Hindlimb muscle (tissue), 1 donor: ENCODE results near the gene SPINDOC. TPM values are rescaled to one million over a fixed set of nuclear protein-coding genes. Genes with fewer than 3 reads are reported as not detected.
"Not testable (repeated sequence)": the region's sequence is repeated elsewhere in the genome, so short reads cannot be mapped to it uniquely, and the experiment has no call there.

Source experiments
- DNase-seq: peaks from one replicate; pipeline ENCODE4 v3.0.0-alpha.2; 2013
- polyA plus RNA-seq: library from polyadenylated mRNA; unstranded; fragments of 120-200 nt; gene quantifications from one replicate; pipeline ENCODE4 v1.2.1, GENCODE V29; 2013; ENCODE audit not compliant: insufficient read length

SPINDOC gene
- polyA plus RNA-seq, 1 donor = 21.3 TPM

DNA sequence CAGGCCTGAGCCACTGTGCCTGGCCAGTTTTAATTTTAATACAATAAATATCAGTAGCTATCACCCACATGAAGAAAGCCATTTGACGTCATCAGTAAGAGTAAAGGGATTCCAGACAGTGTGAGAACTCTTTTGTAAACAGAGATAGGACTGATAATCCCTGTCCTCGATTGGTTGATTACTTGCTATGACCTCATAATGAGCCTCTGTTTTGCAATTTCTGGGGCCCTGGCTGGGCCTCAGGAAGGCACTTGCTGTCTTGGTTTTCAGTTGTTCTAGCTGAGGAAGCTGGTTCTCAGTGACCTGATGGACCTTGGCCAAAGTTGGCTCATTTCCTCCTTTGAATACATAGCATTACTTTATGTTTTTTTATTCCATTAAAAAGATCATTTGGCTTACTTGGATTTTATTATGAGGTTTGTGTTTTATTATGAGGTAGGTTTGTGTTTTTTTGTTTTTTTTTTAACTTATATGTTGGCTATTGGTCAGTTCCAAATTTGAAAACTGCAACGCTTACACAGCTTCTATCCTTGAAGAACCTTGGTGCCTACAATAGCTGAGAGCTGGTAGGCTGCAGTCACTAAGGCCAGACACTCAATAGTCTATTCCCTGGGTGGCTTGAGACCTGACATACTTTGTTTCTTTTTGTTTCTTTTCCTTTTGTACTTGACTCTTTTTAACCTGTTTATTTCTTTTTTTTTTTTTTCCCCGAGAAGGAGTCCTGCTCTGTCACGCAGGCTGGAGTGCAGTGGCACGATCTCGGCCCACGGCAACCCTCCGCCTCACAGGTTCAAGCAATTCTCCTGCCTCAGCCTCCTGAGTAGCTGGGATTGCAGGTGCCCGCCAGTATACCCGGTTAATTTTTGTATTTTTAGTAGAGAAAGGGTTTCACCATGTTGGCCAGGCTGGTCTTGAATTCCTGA, 45.6 kb downstream of the SPINDOC start:
- DNase-seq = no peak

DNA sequence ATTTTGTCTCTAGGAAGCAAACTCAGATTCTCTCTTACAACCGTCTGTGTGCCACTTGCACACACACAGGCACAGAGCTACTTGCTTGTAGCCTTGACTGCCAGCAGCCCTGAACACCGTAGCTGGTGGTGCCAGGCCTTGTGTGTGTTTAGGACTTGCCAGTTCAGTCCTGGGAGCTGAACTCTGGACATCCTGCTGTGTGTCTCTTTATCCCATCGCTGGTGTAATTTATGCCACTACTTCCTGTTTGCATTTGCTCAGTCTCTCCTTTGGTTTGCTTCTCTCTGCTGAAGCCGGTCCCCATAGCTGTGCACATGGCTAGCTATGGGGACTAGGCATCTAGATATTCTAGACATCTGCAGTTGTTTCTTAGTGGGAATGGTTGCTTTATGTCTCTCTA, 49.7 kb downstream of the SPINDOC start:
- DNase-seq = no peak

DNA sequence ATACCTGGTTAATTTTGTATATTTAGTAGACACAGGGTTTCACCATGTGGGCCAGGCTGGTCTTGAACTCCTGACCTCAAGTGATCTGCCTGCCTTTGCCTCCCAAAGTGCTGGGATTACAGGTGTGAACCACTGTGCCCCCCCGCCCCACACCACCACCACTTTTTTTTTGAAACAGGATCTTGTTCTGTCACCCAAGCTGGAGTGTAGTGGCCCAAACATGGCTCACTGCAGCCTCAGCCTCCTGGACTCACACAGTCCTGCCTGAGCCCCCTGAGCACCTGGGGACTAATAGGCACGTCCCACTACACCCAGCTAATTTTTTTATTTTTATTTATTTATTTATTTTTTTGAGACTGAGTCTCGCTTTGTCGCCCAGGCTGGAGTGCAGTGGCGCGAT, 50.4 kb downstream of the SPINDOC start:
- not testable (repeated sequence) for DNase-seq

DNA sequence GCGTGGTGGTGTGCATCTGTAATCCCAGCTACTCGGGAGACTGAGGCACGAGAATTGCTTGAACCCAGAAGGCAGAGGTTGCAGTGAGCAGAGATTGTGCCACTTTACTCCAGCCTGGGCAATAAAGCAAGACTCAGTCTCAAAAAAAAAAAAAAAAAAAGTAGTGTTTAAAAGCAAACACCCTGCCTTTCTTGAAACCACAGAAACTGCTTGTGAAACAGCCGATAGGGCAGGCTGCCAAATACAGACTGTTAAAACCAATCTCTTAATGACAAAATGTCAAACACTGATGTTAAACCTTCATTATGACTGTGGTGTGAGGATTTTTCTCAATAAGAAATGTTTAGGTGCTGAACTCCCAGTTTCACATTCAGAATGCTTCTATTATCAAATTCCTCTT, 53.0 kb downstream of the SPINDOC start:
- DNase-seq = no peak

DNA sequence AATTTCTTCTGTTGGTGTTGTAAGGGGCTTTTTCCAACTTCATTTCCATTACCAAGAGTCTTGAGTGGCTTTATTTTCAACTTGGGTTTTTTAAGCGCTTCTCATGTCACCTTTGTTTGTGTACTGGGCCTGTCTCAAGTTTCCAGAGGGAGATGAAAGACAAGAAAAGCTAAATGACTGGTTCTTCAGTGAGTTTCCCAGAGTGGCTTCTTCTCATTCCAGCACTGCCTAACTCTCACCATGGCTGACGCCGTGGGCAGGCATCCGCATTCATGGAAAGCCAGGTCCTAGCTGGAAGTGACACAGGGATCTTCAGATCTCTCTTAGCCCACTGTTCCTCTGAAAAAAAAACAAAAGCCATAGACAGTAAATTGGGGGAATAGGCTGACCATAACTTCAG, 54.3 kb downstream of the SPINDOC start:
- no peak for DNase-seq

DNA sequence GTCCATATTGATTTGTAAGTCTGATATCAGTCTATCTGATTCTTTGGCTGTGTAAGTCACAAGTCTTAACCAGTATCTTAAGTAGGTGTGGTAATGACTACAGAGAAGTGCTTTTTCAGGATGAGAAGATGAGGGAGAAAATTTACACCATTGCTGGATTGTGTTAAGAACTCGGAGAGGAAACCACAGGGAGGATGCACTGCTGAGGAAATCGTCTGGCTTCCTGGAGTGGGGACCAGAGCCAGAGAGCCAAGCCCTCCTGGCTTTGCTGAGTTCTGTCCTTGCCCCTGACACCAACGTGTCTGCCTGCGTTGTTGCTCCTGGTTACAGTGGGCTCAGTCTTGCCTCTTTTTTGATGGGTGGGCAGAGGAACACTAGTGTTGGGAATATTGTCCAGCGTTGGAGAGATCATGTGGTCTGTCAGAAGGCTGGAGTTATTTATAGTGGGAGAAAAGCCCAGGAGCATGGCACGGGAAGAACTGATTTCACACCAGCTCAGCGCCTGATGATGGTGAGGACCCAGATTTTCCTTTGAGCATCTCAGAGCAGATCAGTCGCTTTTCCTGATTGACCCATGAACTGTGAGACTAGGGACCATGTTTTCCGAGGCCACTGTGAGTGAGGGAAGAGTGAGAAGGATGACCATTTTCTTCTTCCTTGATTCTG, 55.3 kb downstream of the SPINDOC start:
- no peak for DNase-seq

DNA sequence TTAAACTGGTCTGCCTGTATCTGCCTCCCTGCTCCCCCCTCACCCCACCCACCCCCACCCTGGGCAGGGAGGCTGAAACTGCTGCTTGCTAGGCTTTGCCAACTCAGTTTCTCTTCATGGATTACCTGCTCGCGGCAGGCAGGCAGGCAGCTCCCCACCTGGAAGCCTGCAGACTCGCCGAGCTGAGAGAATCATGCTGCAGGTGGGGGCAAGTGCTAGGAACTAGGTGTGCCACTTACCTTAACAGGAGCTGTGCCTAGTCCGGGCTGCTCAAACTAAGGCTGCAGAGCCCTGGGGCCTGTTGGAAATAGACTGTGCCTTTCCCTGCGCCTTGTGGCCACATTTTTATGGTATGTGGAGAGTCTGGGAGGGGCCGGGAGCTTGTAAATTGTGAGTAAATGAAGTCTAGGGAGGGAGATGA, 55.9 kb downstream of the SPINDOC start:
- DNase-seq = no peak

DNA sequence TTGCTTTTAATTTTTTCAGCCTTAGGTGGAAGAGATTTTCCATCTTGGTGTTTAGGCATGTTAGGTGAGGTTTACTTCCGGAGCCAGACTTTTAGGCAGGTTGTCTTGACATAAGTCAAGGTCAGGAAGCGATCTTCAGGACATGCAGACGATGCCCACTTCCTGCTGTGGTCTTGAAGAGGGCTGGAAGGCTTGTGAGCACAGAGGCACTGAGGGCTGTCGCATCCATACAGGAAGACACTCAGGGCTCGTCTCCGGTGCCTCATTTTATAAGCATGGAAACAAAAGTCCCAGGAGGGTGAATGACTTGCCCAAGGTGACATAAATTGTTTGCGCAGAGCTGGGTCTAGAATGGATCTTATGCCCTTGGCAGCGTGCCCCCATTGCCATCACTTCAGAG, 56.4 kb downstream of the SPINDOC start:
- DNase-seq = no peak

DNA sequence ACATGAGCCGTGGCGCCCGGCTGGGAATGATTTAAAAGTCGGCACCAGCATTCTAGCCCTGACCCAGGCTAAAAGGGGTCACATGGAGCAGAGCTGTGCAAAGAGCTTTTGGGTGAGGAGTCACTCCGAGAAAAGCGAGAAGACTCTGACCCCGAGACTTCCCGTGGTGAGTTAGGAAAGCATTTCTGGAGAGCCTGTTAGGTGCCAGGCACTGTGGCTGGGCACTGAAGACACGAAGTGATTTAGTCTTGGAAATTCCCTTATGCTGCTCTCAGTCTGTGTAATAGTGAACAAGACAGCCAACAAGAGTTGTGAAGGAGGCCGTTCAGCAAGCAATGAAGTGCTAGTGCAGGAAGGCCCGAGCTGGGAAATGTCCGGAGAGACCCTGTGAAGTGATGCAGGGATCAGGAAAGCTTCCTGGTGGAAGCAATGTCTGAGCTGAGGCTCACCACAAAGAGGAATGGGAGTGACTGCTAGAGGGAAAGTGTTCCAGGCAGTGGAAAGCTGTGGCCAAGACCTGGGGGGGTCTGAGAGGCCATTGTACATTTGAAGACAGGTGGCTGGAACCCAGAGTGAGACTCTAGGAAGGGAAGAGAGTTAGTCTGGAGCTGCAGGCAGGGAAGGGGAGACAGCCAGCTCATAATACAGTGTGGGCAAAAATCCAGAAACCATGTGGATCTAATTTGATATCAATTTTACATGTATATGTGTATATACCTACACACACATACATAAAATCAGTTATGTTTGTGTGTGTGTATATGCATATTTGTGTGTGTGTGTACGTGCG, 57.3 kb downstream of the SPINDOC start:
- no peak for DNase-seq

DNA sequence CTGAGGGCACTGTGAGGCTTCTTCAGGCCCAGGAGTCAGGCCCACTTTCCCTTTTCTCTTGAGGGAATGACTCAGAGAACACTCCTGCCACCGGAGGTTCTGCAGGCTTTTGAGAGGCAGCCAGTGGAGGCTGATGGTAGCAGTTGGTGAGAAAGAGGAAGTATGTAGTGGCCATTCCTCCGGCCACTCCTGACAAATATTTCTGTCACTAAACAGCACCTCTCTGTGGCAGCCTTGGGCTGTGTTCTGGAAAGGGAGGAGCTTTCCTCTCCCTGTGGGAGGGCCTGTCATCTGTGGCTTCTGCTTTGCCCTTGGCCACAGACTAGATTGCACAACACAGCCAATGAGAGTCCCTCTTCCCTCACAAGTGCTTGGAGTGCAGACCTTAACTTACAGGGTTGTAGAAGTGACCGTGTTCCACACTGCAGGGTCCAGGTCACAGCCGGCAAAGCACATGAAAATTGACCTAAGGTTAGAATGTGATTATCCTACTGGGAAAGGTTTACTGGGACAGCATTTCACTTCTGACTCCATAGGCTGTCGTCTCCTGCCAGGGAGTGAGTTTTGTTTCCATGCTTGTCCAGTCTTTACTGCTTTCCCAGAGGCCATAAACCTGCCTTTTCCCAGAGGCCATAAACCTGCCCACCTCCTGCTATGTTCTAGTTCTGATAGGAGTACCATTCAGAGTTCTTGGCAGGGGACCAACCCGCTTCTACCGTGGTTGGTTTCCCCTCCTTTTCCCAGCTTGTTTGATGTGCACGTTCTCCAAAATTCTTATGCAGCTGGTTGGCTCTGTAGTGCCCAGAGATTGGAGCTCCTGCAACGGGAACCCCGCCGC, 58.9 kb downstream of the SPINDOC start:
- DNase-seq = peak; percentile 72

DNA sequence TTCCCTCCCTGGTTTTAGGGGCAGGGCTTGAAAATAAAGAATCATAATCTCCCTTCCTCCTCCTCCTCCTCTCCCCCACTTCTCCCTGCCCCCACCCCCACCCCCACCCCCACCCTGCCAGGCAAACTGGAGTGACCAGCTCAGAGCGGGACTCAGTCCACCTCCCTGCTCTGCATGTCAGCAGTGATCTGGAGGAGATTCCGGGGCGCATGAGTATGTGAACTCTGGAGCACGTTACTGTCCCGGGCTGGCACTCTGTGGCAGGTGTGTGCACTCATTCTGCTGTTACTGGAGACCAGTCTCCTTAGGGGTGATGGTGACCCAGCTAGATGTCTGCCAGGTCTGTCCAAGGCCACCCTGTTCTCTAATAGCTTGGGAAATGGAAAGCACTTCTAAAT, 59.5 kb downstream of the SPINDOC start:
- no peak for DNase-seq

DNA sequence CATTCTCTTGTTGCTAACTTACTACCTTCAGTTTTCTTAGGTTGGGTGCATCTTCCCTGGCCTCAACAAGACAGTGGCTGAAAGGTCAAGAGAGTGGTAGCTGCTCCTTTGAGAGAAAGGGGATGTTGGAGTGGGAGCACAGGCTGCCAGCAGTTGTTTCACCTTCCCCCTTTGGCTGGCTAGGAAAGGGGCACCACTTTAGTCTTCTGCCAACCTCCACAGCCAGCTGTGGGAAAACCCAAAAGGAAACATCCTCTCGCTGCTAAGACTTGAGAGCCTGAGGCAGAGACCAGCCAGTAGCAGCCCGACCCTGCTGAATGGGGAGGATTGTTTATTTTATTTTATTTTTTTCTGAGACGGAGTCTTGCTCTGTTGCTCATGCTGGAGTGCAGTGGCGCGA, 60.1 kb downstream of the SPINDOC start:
- DNase-seq = no peak

DNA sequence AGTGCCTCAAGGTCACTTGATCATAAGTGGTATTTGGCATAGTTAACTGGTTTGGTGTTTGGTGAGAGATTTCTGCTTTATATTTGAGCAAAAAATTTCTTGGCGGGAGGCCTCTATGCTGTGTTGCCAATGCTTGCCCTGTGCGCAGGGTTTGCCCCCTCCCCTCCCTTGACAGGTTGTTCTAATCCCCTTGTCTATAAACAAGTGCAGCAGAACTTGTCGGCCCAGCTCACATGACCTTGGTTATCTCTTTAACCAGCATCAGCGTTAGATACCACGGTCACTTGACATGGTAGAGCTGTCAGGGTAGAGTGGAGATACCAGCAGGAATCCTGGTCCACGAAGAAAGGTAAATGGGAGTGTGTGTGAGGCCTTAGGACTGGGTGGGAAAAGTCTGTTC, 61.3 kb downstream of the SPINDOC start:
- no peak for DNase-seq

DNA sequence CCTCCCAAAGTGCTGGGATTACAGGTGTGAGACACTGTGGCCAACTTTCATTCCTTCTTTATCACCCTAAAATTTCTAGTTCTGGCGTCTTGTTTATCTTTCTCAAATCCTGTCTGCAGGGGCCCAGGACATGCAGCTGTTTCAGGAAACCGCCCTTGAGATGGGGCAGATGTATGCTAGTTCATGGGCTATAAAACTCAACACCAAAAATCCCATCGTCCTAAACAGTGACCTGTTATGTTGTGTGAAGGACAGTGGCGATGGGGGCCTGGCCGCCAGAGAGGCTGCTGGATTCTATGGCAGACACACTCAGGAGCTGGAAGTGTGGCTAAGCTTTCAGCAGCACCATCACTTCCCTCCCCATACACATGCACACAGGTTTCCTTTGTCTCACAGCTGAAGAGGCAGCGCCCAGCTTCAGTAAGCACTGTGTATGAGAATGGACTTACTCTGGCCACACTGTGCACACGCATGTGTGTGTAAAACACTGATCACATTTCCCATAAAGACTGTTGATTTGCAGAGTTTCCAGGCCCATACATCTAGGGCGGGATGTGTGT, 62.3 kb downstream of the SPINDOC start:
- no peak for DNase-seq

DNA sequence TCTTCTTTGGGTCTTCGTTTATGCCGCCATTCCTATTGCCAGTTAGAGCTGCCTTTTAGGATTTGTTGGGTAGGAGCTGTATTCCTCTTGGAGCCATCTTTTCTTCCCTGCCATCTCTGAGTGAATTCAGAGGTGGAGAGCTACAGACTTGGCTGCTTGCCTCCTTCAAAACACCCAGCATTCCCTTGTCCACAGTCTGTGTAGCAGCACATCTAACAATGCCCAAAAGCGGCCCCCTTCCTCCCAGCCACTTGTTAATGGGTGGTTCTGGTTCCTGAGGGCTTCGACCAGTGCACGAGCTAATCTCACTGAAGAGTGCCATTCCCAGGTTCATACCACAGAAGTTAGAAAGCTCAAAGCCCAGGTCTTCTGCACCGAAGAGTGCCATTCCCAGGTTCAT, 63.4 kb downstream of the SPINDOC start:
- DNase-seq = no peak

Other genes with a start within 250 kb of the SPINDOC start
- 37.5 TPM for gene PLAAT3, start 199.0 kb upstream of the SPINDOC start, polyA plus RNA-seq
- gene ATL3, start 142.1 kb upstream of the SPINDOC start, polyA plus RNA-seq = 14.1 TPM
- gene RTN3, start 132.0 kb upstream of the SPINDOC start, polyA plus RNA-seq = 56.8 TPM
- 35.1 TPM for gene ZFTA, start 44.7 kb upstream of the SPINDOC start, polyA plus RNA-seq
- gene MARK2, start 25.7 kb downstream of the SPINDOC start, polyA plus RNA-seq = 19.8 TPM
- 11.0 TPM for gene RCOR2, start 103.7 kb downstream of the SPINDOC start, polyA plus RNA-seq
- 17.1 TPM for gene NAA40, start 125.5 kb downstream of the SPINDOC start, polyA plus RNA-seq
- 261 TPM for gene COX8A, start 161.2 kb downstream of the SPINDOC start, polyA plus RNA-seq
- gene OTUB1, start 173.0 kb downstream of the SPINDOC start, polyA plus RNA-seq = 49.5 TPM
- gene FLRT1, start 222.5 kb downstream of the SPINDOC start, polyA plus RNA-seq = 2.8 TPM